Cardiac fibroblast (primary cell): ENCODE results near the gene CCM2.

Experiments
- DNase-seq, 2 donors: peaks; one replicate each; pipeline versions ENCODE4 v3.0.0 to v3.0.0-alpha.2; 2010; ENCODE audit warnings: low read depth in 2 of 2
- H3K4me3 ChIP-seq, 2 donors: replicated peaks in 1 of 2; 1 replicate in 1 of 2; 2 replicates in 1 of 2; pipeline ENCODE4 v1.5.1; 2011; ENCODE audit warnings: low read depth in 2 of 2, low read length in 2 of 2, mild to moderate bottlenecking in 2 of 2, moderate library complexity in 1 of 2
- CTCF ChIP-seq: IDR thresholded peaks from one replicate; pipeline ENCODE4 v1.5.1; 2011; ENCODE audit warnings: low read depth, mild to moderate bottlenecking, low read length, inconsistent platforms

The CCM2 gene

GRCh38 chr7:45092931-45093235 is 92.9 kb downstream of the CCM2 start:
- no peak for DNase-seq
- TF ChIP-seq CTCF = no peak
- H3K4me3 ChIP-seq = no peak overlapping the region

- TF ChIP-seq CTCF = no peak
- no peak for DNase-seq
- no peak overlapping the region for H3K4me3 ChIP-seq
Observed at GRCh38 chr7:45098983-45099839, 99.2 kb downstream of the CCM2 start.

- TF ChIP-seq CTCF = no peak
- no peak for DNase-seq
- no peak overlapping the region for H3K4me3 ChIP-seq
Observed at GRCh38 chr7:45099891-45100760, 100.1 kb downstream of the CCM2 start.

- DNase-seq = no peak
- H3K4me3 ChIP-seq = no peak overlapping the region
- TF ChIP-seq CTCF = no peak
Observed at GRCh38 chr7:45100761-45101480, 100.9 kb downstream of the CCM2 start.

- no peak for TF ChIP-seq CTCF
- DNase-seq = no peak
- H3K4me3 ChIP-seq = no peak overlapping the region
Observed at GRCh38 chr7:45101748-45102147, 101.7 kb downstream of the CCM2 start.

GRCh38 chr7:45102785-45103712 is 103.0 kb downstream of the CCM2 start:
- DNase-seq = no peak
- H3K4me3 ChIP-seq = no peak overlapping the region
- no peak for TF ChIP-seq CTCF
